Uterus (tissue), 2 donors: ENCODE results near the gene C2CD2L.

Source experiments
- CTCF ChIP-seq, 4 experiments: fragments of 200-600 bp in 2 of 4; fragments of 450-650 bp in 2 of 4; sonication (generic) in 2 of 4; IDR thresholded peaks; one replicate each; pipeline ENCODE4 v1.5.1; 2016 to 2019; ENCODE audit warnings: antibody characterized with exemption in 4 of 4, mild to moderate bottlenecking in 2 of 4, moderate library complexity in 1 of 4
- POLR2A ChIP-seq, 2 donors: fragments of 450-650 bp; IDR thresholded peaks; one replicate each; pipeline ENCODE4 v1.6.1; 2016; ENCODE audit warnings: antibody characterized with exemption in 2 of 2, mild to moderate bottlenecking in 1 of 2, moderate library complexity in 1 of 2

- TF ChIP-seq CTCF (IDR thresholded peaks at IDR 0.05) (no peak), POLR2A (IDR thresholded peaks at IDR 0.05) (no peak)
Observed at GRCh38 chr11:119081682-119082260, 25.4 kb upstream of the C2CD2L start.
